ENCODE data around the gene HDGFL2.

- TF ChIP-seq POLR2A (IDR thresholded peaks at IDR 0.05; ENCODE audit: low read depth, low read length) = no peak
- no peak for TF ChIP-seq TAF1 (IDR thresholded peaks at IDR 0.05; ENCODE audit: low read depth, low read length)
- TF ChIP-seq POLR2AphosphoS5 (IDR thresholded peaks at IDR 0.05; ENCODE audit: low read depth, low read length) = no peak
- no peak for TF ChIP-seq SPI1 (IDR thresholded peaks at IDR 0.05; ENCODE audit: low read depth, low read length)
These were observed 22.6 kb downstream of the HDGFL2 start for GRCh38 chr19:4494691-4495064.

All from GM12891 (cell line).